HG03520 (cell line): ENCODE data around the gene TBC1D26.
"Not testable (repeated sequence)": the region's sequence is repeated elsewhere in the genome, so short reads cannot be mapped to it uniquely, and the experiment has no call there.

ENCODE experiments used
- ATAC-seq: cut with Tn5 transposase; IDR thresholded peaks from one replicate; pipeline ENCODE4 v1.9.1; 2021; ENCODE audit warnings: mild to moderate bottlenecking, moderate library complexity; ENCODE audit not compliant: unreplicated experiment

TBC1D26 gene

GRCh38 chr17:15731900-15732299 is at the start of gene TBC1D26:
Gene TBC1D26 (plus strand): TSS chr17:15732283. CDS start chr17:15735349, 3,066 bp downstream.
- not testable (repeated sequence) for ATAC-seq

- not testable (repeated sequence) for ATAC-seq
These were observed 48.9 kb upstream of the TBC1D26 start for GRCh38 chr17:15683135-15683534.

GRCh38 chr17:15683824-15684478 is 48.1 kb upstream of the TBC1D26 start, which contains the start of gene TRIM16:
Gene TRIM16 (minus strand): TSS chr17:15684311. CDS start chr17:15651609, 32,702 bp downstream.
- ATAC-seq = peak; percentile 91

GRCh38 chr17:15687494-15687893 is 44.6 kb upstream of the TBC1D26 start:
- ATAC-seq = not testable (repeated sequence)

GRCh38 chr17:15698967-15699366 is 33.1 kb upstream of the TBC1D26 start:
- ATAC-seq = not testable (repeated sequence)

- ATAC-seq = peak; percentile 95
These were observed 32.6 kb upstream of the TBC1D26 start, which contains the start of gene ZNF286A for GRCh38 chr17:15699413-15699924. Gene ZNF286A (plus strand): TSS chr17:15699752. CDS start chr17:15700330, 578 bp downstream.

- peak; percentile 1 for ATAC-seq
These were observed 32.1 kb upstream of the TBC1D26 start for GRCh38 chr17:15699937-15700336.

GRCh38 chr17:15704239-15704638 is 27.8 kb upstream of the TBC1D26 start:
- not testable (repeated sequence) for ATAC-seq

- ATAC-seq = not testable (repeated sequence)
These were observed 27.3 kb upstream of the TBC1D26 start for GRCh38 chr17:15704813-15705212.

GRCh38 chr17:15708879-15709278 is 23.2 kb upstream of the TBC1D26 start:
- not testable (repeated sequence) for ATAC-seq

GRCh38 chr17:15716601-15717563 is 15.2 kb upstream of the TBC1D26 start:
- ATAC-seq = not testable (repeated sequence)

GRCh38 chr17:15730535-15730934 is 1.5 kb upstream of the TBC1D26 start:
- ATAC-seq = not testable (repeated sequence)

- ATAC-seq = not testable (repeated sequence)
These were observed 1.2 kb downstream of the TBC1D26 start for GRCh38 chr17:15733174-15733789.

GRCh38 chr17:15736578-15736977 is 4.5 kb downstream of the TBC1D26 start:
- ATAC-seq = not testable (repeated sequence)

GRCh38 chr17:15738066-15738465 is 6.0 kb downstream of the TBC1D26 start:
- ATAC-seq = no peak

GRCh38 chr17:15739259-15739658 is 7.2 kb downstream of the TBC1D26 start:
- not testable (repeated sequence) for ATAC-seq

- not testable (repeated sequence) for ATAC-seq
These were observed 8.0 kb downstream of the TBC1D26 start for GRCh38 chr17:15740041-15740440.

- ATAC-seq = no peak
These were observed 8.6 kb downstream of the TBC1D26 start for GRCh38 chr17:15740570-15741120.

GRCh38 chr17:15741624-15742023 is 9.5 kb downstream of the TBC1D26 start:
- ATAC-seq = no peak

GRCh38 chr17:15742051-15742795 is 10.1 kb downstream of the TBC1D26 start:
- no peak for ATAC-seq
